ENCODE data around the gene C9orf153. TPM values are rescaled to one million over a fixed set of nuclear protein-coding genes. Genes with fewer than 3 reads are reported as not detected.
"Not testable (repeated sequence)": the region's sequence is repeated elsewhere in the genome, so short reads cannot be mapped to it uniquely, and the experiment has no call there.

The C9orf153 gene
- total RNA-seq, 4 donors from 2014 or later = 0.17 to 0.87 TPM; not detected in 2

DNA sequence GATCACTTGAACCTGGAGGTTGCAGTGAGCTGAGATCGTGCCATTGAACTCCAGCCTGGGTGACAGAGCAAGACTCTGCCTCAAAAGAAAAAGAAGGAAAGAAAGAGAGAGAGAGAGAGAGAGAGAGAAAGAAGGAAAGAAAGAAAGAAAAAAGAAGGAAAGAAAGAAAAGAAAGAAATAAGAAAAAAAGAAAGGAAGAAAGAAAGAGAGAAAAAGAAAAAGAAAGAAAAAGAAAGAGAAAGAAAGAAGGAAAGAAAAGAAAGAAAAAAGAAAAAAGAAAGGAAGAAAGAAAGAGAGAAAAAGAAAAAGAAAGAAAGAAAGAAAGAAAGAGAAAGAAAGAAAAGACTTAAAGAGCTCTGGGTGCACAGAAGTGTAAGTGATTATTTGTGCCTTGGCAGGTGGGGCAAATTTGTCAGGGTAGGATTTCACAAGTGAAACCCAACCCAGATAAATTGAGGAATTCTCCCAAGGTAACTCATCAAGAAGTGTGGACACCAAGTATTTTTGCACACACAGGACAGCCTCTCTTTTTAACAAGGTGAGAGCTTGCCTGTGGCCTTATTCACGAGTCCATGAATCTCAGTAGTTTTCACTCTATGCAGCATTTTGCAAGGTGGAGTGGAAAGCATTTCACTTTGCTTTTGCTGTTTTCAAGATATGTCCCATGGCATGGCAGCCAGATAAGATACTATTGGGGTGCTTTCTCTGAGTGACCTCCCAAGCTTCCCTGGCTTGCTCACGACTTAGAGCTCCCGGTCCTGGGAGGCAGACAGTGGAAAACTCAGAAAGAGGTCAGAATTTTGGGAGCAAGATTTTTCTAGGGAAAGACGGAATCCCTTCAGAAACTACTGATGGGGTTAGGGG is 57.8 kb downstream of the C9orf153 start:
- DNase-seq (no peak), ATAC-seq (peak in 1 of 2 donors; percentile 16)
- TF ChIP-seq, protein P1, sequence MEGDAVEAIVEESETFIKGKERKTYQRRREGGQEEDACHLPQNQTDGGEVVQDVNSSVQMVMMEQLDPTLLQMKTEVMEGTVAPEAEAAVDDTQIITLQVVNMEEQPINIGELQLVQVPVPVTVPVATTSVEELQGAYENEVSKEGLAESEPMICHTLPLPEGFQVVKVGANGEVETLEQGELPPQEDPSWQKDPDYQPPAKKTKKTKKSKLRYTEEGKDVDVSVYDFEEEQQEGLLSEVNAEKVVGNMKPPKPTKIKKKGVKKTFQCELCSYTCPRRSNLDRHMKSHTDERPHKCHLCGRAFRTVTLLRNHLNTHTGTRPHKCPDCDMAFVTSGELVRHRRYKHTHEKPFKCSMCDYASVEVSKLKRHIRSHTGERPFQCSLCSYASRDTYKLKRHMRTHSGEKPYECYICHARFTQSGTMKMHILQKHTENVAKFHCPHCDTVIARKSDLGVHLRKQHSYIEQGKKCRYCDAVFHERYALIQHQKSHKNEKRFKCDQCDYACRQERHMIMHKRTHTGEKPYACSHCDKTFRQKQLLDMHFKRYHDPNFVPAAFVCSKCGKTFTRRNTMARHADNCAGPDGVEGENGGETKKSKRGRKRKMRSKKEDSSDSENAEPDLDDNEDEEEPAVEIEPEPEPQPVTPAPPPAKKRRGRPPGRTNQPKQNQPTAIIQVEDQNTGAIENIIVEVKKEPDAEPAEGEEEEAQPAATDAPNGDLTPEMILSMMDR (IDR thresholded peaks at IDR 0.05 in 4 of 5, conservative IDR thresholded peaks at IDR 0.05 in 1 of 5) = no peak
- no peak for TF ChIP-seq POLR2A (IDR thresholded peaks at IDR 0.05)
- in situ Hi-C loops (cut with MboI; ENCODE audit: low sequenced_read_pairs in 4 of 4) (no loop called here), intact Hi-C loops (cut with DNase I; ENCODE audit: low total_unique reads) (no loop called here)
- Histone ChIP-seq H3K27ac (no peak overlapping the region), H3K9me3 (no peaks in the 10 kb centered on the region), H3K4me3 (no peak overlapping the region), H3K27me3 (no peaks in the 10 kb centered on the region), H3K4me1 (peaks cover 5 to 14% of the 10 kb centered on the region in 2 donors), H3K36me3 (no peaks in the 10 kb centered on the region)

DNA sequence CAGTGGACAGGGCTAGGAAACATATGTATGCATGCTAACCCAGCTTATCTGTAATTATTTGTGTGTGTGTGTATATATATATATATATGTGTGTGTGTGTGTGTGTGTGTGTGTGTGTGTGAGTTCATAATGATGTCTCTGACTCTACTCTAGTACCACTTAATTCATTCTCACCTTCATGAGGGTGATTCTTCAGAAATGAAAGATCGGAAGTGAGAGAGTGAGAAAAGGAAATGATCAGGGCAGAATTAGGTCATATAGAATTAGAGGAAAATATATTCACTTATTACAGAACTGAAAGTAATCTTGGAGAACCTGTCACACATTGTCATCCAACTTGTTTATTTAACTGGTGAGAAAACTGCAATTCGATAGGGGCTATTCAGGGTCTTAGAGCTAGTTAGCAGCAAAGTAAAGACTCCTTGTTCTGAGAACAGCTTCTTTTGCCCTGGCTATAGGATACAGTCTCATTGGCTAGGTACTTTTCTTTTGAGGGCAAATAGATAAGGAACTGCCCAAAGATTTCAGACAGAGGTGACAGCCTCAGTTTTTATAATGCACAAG is 58.8 kb downstream of the C9orf153 start:
- no peak overlapping the region for H3K4me3 ChIP-seq
- in situ Hi-C loops (cut with MboI; ENCODE audit: low sequenced_read_pairs in 4 of 4) = no loop called here
- no peaks in the 10 kb centered on the region for H3K27me3 ChIP-seq
- no peak for TF ChIP-seq POLR2A (IDR thresholded peaks at IDR 0.05)
- intact Hi-C loops (cut with DNase I; ENCODE audit: low total_unique reads) = no loop called here
- no peak overlapping the region for H3K27ac ChIP-seq
- H3K36me3 ChIP-seq = no peaks in the 10 kb centered on the region
- no peak for ATAC-seq
- DNase-seq = no peak
- peaks cover 5 to 14% of the 10 kb centered on the region in 2 donors for H3K4me1 ChIP-seq
- no peaks in the 10 kb centered on the region for H3K9me3 ChIP-seq

DNA sequence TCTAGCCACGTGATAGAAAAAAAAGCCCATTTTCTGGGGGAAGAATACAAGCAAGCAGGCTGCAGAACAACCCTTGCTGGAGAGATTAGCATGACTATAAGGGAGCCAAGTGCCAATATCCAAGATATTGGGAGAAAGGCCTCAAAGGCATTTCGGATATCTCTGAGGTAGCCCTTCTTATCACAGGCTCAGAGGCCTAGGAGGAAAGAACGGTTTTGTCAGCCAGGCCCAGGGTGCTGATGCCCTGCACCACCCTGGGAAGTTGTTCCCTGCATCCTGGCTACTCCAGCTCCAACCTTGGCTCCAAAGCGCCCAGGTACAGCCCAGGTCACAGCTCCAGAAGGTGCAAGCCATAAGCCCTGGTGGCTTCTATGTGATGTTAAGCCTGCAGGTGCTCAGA is 66.4 kb downstream of the C9orf153 start:
- Histone ChIP-seq H3K4me3 (no peak overlapping the region), H3K27me3 (no peaks in the 10 kb centered on the region), H3K36me3 (no peaks in the 10 kb centered on the region), H3K4me1 (no peaks in the 10 kb centered on the region), H3K9me3 (peaks cover 0 to 13% (median 0%) of the 10 kb centered on the region in 3 donors), H3K27ac (no peak overlapping the region)
- intact Hi-C loops (cut with DNase I; ENCODE audit: low total_unique reads) = loop anchor here (10.0 kb wide), 1 partner anchor 82 kb away; no protein-coding TSS in a partner anchor
- no peak for TF ChIP-seq POLR2A (IDR thresholded peaks at IDR 0.05)
- TF ChIP-seq, protein P1 (IDR thresholded peaks at IDR 0.05 in 4 of 5, conservative IDR thresholded peaks at IDR 0.05 in 1 of 5) = no peak
- no peak for DNase-seq
- in situ Hi-C loops (cut with MboI; ENCODE audit: low sequenced_read_pairs in 4 of 4) = no loop called here
- ATAC-seq = no peak

DNA sequence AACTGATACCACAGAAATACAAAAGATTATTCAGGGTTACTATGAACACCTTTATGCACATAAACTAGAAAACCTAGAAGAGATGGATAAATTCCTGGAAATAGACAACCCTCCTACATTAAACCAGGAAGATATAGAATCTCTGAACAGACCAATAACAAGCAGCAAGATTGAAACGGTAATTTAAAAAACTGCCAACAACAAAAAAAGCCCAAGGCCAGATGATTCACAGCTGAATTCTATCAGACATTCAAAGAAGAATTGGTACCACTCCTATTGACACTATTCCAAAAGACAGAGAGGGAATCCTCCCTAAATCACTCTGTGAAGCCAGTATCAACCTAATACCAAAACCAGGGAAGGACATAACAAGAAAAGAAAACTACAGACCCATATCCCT is 68.8 kb downstream of the C9orf153 start:
- H3K9me3 ChIP-seq = peaks cover 0 to 13% (median 0%) of the 10 kb centered on the region in 3 donors
- H3K36me3 ChIP-seq; H3K4me1 ChIP-seq; DNase-seq; ATAC-seq; in situ Hi-C loops (cut with MboI; ENCODE audit: low sequenced_read_pairs in 4 of 4); H3K27ac ChIP-seq; H3K27me3 ChIP-seq; H3K4me3 ChIP-seq: not testable (repeated sequence)
- intact Hi-C loops (cut with DNase I; ENCODE audit: low total_unique reads) = loop anchor here (10.0 kb wide), 1 partner anchor 84 kb away; no protein-coding TSS in a partner anchor

DNA sequence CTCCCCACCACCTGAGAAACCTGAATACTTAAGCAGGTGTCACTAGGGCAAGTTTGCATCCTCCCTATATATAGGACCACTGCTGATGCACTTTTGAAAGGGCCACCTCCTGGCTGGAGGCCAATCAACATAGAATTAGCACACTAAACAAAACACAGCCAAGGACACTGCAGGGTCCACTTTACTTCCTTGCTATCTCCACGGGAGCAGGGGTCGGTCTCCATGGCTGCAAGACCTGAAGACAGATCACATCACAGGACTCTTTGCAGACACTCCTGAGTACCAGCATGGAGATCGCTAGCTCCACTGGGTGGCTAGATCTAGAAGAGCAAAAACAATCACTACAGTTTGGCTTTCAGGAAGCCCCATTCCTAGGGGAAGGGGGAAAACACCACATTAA is 72.3 kb downstream of the C9orf153 start:
- Histone ChIP-seq H3K27me3 (no peaks in the 10 kb centered on the region), H3K27ac (no peak overlapping the region), H3K4me3 (no peak overlapping the region), H3K9me3 (no peaks in the 10 kb centered on the region), H3K4me1 (no peaks in the 10 kb centered on the region), H3K36me3 (no peaks in the 10 kb centered on the region)
- ATAC-seq = no peak
- intact Hi-C loops (cut with DNase I; ENCODE audit: low total_unique reads) (no loop called here), in situ Hi-C loops (cut with MboI; ENCODE audit: low sequenced_read_pairs in 4 of 4) (no loop called here)
- TF ChIP-seq, protein P1 (IDR thresholded peaks at IDR 0.05 in 4 of 5, conservative IDR thresholded peaks at IDR 0.05 in 1 of 5) = no peak
- no peak for DNase-seq

All from gastrocnemius medialis (tissue), 4 donors.